A172 (cell line): ENCODE measurements around the gene UBXN6. TPM values are rescaled to one million over a fixed set of nuclear protein-coding genes. Genes with fewer than 3 reads are reported as not detected.

Experiments
- DNase-seq: peaks from one replicate; pipeline ENCODE4 v3.0.0-alpha.2; 2015; ENCODE audit warnings: low spot score
- total RNA-seq: library from RNA; depleted of rRNA; stranded (reverse); fragments of >200 nt; shearing (Covaris generic); gene quantifications from 2 replicates; pipeline ENCODE4 v1.2.3, GENCODE V29; 2014

Gene UBXN6
- total RNA-seq, 1 experiment from 2014 or later: 87.4 TPM

GRCh38 chr19:4493929-4494690, 36.5 kb upstream of the UBXN6 start:
- no peak for DNase-seq

- DNase-seq: no peak
These were observed 35.7 kb upstream of the UBXN6 start for GRCh38 chr19:4493104-4493928.

GRCh38 chr19:4492337-4493103, 34.9 kb upstream of the UBXN6 start:
- no peak for DNase-seq

GRCh38 chr19:4491446-4491845, 33.9 kb upstream of the UBXN6 start:
- DNase-seq: no peak

GRCh38 chr19:4488496-4488895, 30.9 kb upstream of the UBXN6 start:
- no peak for DNase-seq

GRCh38 chr19:4487572-4487971, 30.0 kb upstream of the UBXN6 start:
- DNase-seq: no peak

- DNase-seq: no peak
These were observed 25.8 kb upstream of the UBXN6 start for GRCh38 chr19:4483385-4483784.

- DNase-seq: no peak
These were observed 25.2 kb upstream of the UBXN6 start for GRCh38 chr19:4482721-4483364.

GRCh38 chr19:4477034-4477801, 19.6 kb upstream of the UBXN6 start:
- DNase-seq: peak; percentile 66

GRCh38 chr19:4474514-4475022, 17.0 kb upstream of the UBXN6 start:
- DNase-seq: peak; percentile 27

- no peak for DNase-seq
These were observed 16.3 kb upstream of the UBXN6 start for GRCh38 chr19:4473763-4474513.

GRCh38 chr19:4473011-4473762, 15.6 kb upstream of the UBXN6 start:
- DNase-seq: no peak

- DNase-seq: no peak
These were observed 14.8 kb upstream of the UBXN6 start, which contains the start of gene HDGFL2 for GRCh38 chr19:4472174-4472974. HDGFL2 (plus strand) TSS chr19:4472297; CDS start chr19:4472351, 54 bp downstream.

GRCh38 chr19:4471403-4472173, 14.0 kb upstream of the UBXN6 start:
- peak; percentile 100 for DNase-seq

GRCh38 chr19:4467835-4468234, 10.2 kb upstream of the UBXN6 start:
- no peak for DNase-seq

GRCh38 chr19:4464815-4465581, 7.4 kb upstream of the UBXN6 start:
- no peak for DNase-seq
